ENCODE data around the gene MMP15.

Gene MMP15

GRCh38 chr16:58037365-58038057 is 12.0 kb downstream of the MMP15 start:
- no peak for DNase-seq

GRCh38 chr16:58038219-58038641 is 12.7 kb downstream of the MMP15 start:
- DNase-seq: no peak

GRCh38 chr16:58039829-58040495 is 14.4 kb downstream of the MMP15 start:
- no peak for DNase-seq

- no peak for DNase-seq
These were observed 14.9 kb downstream of the MMP15 start for GRCh38 chr16:58040496-58040846.

- DNase-seq: no peak
These were observed 15.5 kb downstream of the MMP15 start for GRCh38 chr16:58040945-58041627.

- no peak for DNase-seq
These were observed 16.0 kb downstream of the MMP15 start for GRCh38 chr16:58041628-58041955.

GRCh38 chr16:58042001-58042885 is 16.7 kb downstream of the MMP15 start:
- no peak for DNase-seq

- no peak for DNase-seq
These were observed 17.4 kb downstream of the MMP15 start for GRCh38 chr16:58042886-58043515.

GRCh38 chr16:58043571-58044155 is 18.1 kb downstream of the MMP15 start:
- no peak for DNase-seq

- no peak for DNase-seq
These were observed 18.9 kb downstream of the MMP15 start for GRCh38 chr16:58044266-58045019.

GRCh38 chr16:58045096-58045495 is 19.5 kb downstream of the MMP15 start:
- no peak for DNase-seq

GRCh38 chr16:58046054-58046881 is 20.7 kb downstream of the MMP15 start:
- DNase-seq: no peak

GRCh38 chr16:58046936-58047335 is 21.4 kb downstream of the MMP15 start:
- DNase-seq: no peak

- DNase-seq: no peak
These were observed 22.2 kb downstream of the MMP15 start for GRCh38 chr16:58047557-58048348.

GRCh38 chr16:58048494-58049231 is 23.1 kb downstream of the MMP15 start:
- DNase-seq: no peak

- DNase-seq: no peak
These were observed 24.0 kb downstream of the MMP15 start for GRCh38 chr16:58049232-58050185.

GRCh38 chr16:58051296-58051695 is 25.7 kb downstream of the MMP15 start:
- DNase-seq: no peak
